Upper lobe of left lung (tissue), 6 donors: ENCODE measurements around the gene VTCN1. TPM values are rescaled to one million over a fixed set of nuclear protein-coding genes. Genes with fewer than 3 reads are reported as not detected.

Experiments
- ATAC-seq, 2 donors: fragments of 200-7000 bp; cut with Tn5 transposase; one replicate each; pipeline ENCODE4 v1.9.1; 2022; ENCODE audit warnings: mild to moderate bottlenecking in 2 of 2, moderate library complexity in 2 of 2; ENCODE audit not compliant: low FRiP score in 2 of 2
- DNase-seq, 2 donors: peaks; one replicate each; pipeline ENCODE4 v3.0.0-alpha.2; 2019 to 2020
- H3K27ac ChIP-seq, 4 donors: fragments of 200-600 bp; sonication (generic); one replicate each; pipeline ENCODE4 v1.5.1; 2016 to 2019
- H3K27me3 ChIP-seq, 4 donors: fragments of 200-600 bp; sonication (generic); one replicate each; pipeline ENCODE4 v1.5.1; 2017 to 2019
- H3K36me3 ChIP-seq, 4 donors: fragments of 200-600 bp; sonication (generic); one replicate each; pipeline ENCODE4 v1.5.1; 2016 to 2019
- H3K4me1 ChIP-seq, 4 donors: fragments of 200-600 bp; sonication (generic); one replicate each; pipeline ENCODE4 v1.5.1; 2018 to 2019
- H3K4me3 ChIP-seq, 4 donors: fragments of 200-600 bp; sonication (generic); one replicate each; pipeline ENCODE4 v1.5.1; 2017 to 2019; ENCODE audit warnings: mild to moderate bottlenecking in 2 of 4, moderate library complexity in 1 of 4
- H3K9me3 ChIP-seq, 4 donors: fragments of 200-600 bp; sonication (generic); one replicate each; pipeline ENCODE4 v1.5.1; 2018 to 2019
- EP300 ChIP-seq, 4 donors: sonication (generic); formaldehyde crosslinking; IDR thresholded peaks; one replicate each; pipeline ENCODE4 v1.5.1; 2017; ENCODE audit warnings: antibody characterized with exemption in 4 of 4, control low read depth in 2 of 4
- POLR2A ChIP-seq, 4 donors: fragments of 450-650 bp; IDR thresholded peaks; one replicate each; pipeline ENCODE4 v1.5.1; 2016 to 2017; ENCODE audit warnings: antibody characterized with exemption in 4 of 4, mild to moderate bottlenecking in 2 of 4
- POLR2AphosphoS5 ChIP-seq, 2 donors: sonication (generic); formaldehyde crosslinking; IDR thresholded peaks; one replicate each; pipeline ENCODE4 v1.5.1; 2017; ENCODE audit warnings: antibody characterized with exemption in 2 of 2
- WGBS, 2 donors: methylation state at CpG; one replicate each; pipeline ENCODE4 v1.1.5; 2017 to 2018; 5-methylcytosine and 5-hydroxymethylcytosine counted together
- total RNA-seq, 6 donors: library from RNA; depleted of rRNA in 4 of 6; stranded (reverse); fragments of >200 nt in 4 of 6; gene quantifications; one replicate each; pipeline versions ENCODE4 v1.1.0 to v1.2.1, GENCODE V29; 2016 to 2021
- TF ChIP-seq, protein P1 (sequence below), 6 experiments: fragments of 450-650 bp in 4 of 6; fragments of 200-600 bp in 2 of 6; sonication (generic) in 2 of 6; IDR thresholded peaks; one replicate each; pipeline ENCODE4 v1.5.1; 2016 to 2019; ENCODE audit warnings: antibody characterized with exemption in 6 of 6
- donor health status: DM: no; HTN: no; CAD: no; lungs with moderate emphysema.
- donor health status: DM: no; HTN: yes; CAD: no; lungs with severe emphysema.

Gene VTCN1
- total RNA-seq, 6 donors from 2014 or later: 0.44 to 1.7 (median 1.2) TPM; not detected in 3

GRCh38 chr1:117169871-117170596 lies 40.7 kb downstream of the VTCN1 start:
- H3K4me1 ChIP-seq: no peaks in the 10 kb centered on the region
- no peak for ATAC-seq
- no peak overlapping the region for H3K4me3 ChIP-seq
- TF ChIP-seq POLR2A (IDR thresholded peaks at IDR 0.05) (no peak), POLR2AphosphoS5 (IDR thresholded peaks at IDR 0.05) (no peak), EP300 (IDR thresholded peaks at IDR 0.05) (no peak)
- TF ChIP-seq, protein P1, sequence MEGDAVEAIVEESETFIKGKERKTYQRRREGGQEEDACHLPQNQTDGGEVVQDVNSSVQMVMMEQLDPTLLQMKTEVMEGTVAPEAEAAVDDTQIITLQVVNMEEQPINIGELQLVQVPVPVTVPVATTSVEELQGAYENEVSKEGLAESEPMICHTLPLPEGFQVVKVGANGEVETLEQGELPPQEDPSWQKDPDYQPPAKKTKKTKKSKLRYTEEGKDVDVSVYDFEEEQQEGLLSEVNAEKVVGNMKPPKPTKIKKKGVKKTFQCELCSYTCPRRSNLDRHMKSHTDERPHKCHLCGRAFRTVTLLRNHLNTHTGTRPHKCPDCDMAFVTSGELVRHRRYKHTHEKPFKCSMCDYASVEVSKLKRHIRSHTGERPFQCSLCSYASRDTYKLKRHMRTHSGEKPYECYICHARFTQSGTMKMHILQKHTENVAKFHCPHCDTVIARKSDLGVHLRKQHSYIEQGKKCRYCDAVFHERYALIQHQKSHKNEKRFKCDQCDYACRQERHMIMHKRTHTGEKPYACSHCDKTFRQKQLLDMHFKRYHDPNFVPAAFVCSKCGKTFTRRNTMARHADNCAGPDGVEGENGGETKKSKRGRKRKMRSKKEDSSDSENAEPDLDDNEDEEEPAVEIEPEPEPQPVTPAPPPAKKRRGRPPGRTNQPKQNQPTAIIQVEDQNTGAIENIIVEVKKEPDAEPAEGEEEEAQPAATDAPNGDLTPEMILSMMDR (IDR thresholded peaks at IDR 0.05): no peak
- no peaks in the 10 kb centered on the region for H3K27me3 ChIP-seq
- H3K27ac ChIP-seq: no peak overlapping the region
- no peak for DNase-seq
- H3K9me3 ChIP-seq: no peaks in the 10 kb centered on the region
- 75 to 82% methylated on average over 4 of the region's 4 CpGs for WGBS, 2 donors
- no peaks in the 10 kb centered on the region for H3K36me3 ChIP-seq

GRCh38 chr1:117167402-117167801 lies 43.3 kb downstream of the VTCN1 start:
- no peak overlapping the region for H3K4me3 ChIP-seq
- H3K27me3 ChIP-seq: no peaks in the 10 kb centered on the region
- H3K9me3 ChIP-seq: no peaks in the 10 kb centered on the region
- no peaks in the 10 kb centered on the region for H3K4me1 ChIP-seq
- no peak for DNase-seq
- no peaks in the 10 kb centered on the region for H3K36me3 ChIP-seq
- TF ChIP-seq POLR2AphosphoS5 (IDR thresholded peaks at IDR 0.05) (no peak), POLR2A (IDR thresholded peaks at IDR 0.05) (no peak), EP300 (IDR thresholded peaks at IDR 0.05) (no peak)
- TF ChIP-seq, protein P1 (IDR thresholded peaks at IDR 0.05): no peak
- no peak overlapping the region for H3K27ac ChIP-seq
- no peak for ATAC-seq

- H3K4me1 ChIP-seq: no peaks in the 10 kb centered on the region
- ATAC-seq (peak; percentile 36 to 61), DNase-seq (peak in 1 of 2 donors; percentile 49)
- TF ChIP-seq EP300 (IDR thresholded peaks at IDR 0.05): no peak
- TF ChIP-seq, protein P1 (IDR thresholded peaks at IDR 0.05): no peak
- TF ChIP-seq POLR2AphosphoS5 (IDR thresholded peaks at IDR 0.05): no peak
- no peak for TF ChIP-seq POLR2A (IDR thresholded peaks at IDR 0.05)
- no peak overlapping the region for H3K4me3 ChIP-seq
- H3K27me3 ChIP-seq: no peaks in the 10 kb centered on the region
- H3K9me3 ChIP-seq: no peaks in the 10 kb centered on the region
- WGBS, 2 donors: 59 to 63% methylated on average over 2 of the region's 2 CpGs
- H3K27ac ChIP-seq: no peak overlapping the region
- H3K36me3 ChIP-seq: no peaks in the 10 kb centered on the region
These were observed 44.7 kb downstream of the VTCN1 start for GRCh38 chr1:117166076-117166475.

- no peak for TF ChIP-seq POLR2A (IDR thresholded peaks at IDR 0.05)
- no peaks in the 10 kb centered on the region for H3K36me3 ChIP-seq
- H3K4me1 ChIP-seq: no peaks in the 10 kb centered on the region
- DNase-seq (no peak), ATAC-seq (no peak)
- 78 to 96% methylated on average over 4 of the region's 4 CpGs for WGBS, 2 donors
- H3K9me3 ChIP-seq: no peaks in the 10 kb centered on the region
- no peaks in the 10 kb centered on the region for H3K27me3 ChIP-seq
- H3K4me3 ChIP-seq: no peak overlapping the region
- H3K27ac ChIP-seq: no peak overlapping the region
These were observed 46.5 kb downstream of the VTCN1 start for GRCh38 chr1:117164209-117164608.

- ATAC-seq: no peak
These were observed 47.9 kb downstream of the VTCN1 start for GRCh38 chr1:117162816-117163215.

More at GRCh38 chr1:117162816-117163215, 47.9 kb downstream of the VTCN1 start:
- Histone ChIP-seq H3K9me3 (no peaks in the 10 kb centered on the region), H3K27me3 (no peaks in the 10 kb centered on the region), H3K4me3 (no peak overlapping the region), H3K4me1 (no peaks in the 10 kb centered on the region), H3K36me3 (no peaks in the 10 kb centered on the region), H3K27ac (no peak overlapping the region)
- TF ChIP-seq POLR2AphosphoS5 (IDR thresholded peaks at IDR 0.05) (no peak), EP300 (IDR thresholded peaks at IDR 0.05) (no peak), POLR2A (IDR thresholded peaks at IDR 0.05) (no peak)
- TF ChIP-seq, protein P1 (IDR thresholded peaks at IDR 0.05): no peak
- no peak for DNase-seq
- WGBS, 2 donors: 87 to 90% methylated on average over 6 of the region's 6 CpGs
